C4-2B (cell line): ENCODE measurements around the gene AGK.

Experiments
- CTCF ChIP-seq: fragments of 450-650 bp; conservative IDR thresholded peaks from 2 replicates; pipeline ENCODE4 v1.5.1; 2017; ENCODE audit warnings: mild to moderate bottlenecking
- ZFX ChIP-seq: fragments of 450-650 bp; IDR thresholded peaks from 2 replicates; pipeline ENCODE4 v1.6.1; 2017

- TF ChIP-seq CTCF (no peak), ZFX (no peak)
Measured at GRCh38 chr7:141512597-141512996, 38.6 kb upstream of the AGK start.
